Caco-2 (cell line): Measurements from ENCODE around the gene STRN3. TPM values are rescaled to one million over a fixed set of nuclear protein-coding genes. Genes with fewer than 3 reads are reported as not detected.

Experiments used
- BruUV-seq: library from RNA; stranded (reverse); fragments of 400-500 nt; replicated peaks from 2 replicates; lab custom pipeline; 2021; lab: Mats Ljungman, UMichigan
- CTCF ChIA-PET: fragments of 300-600 bp; sonication (Branson Sonifier 250); formaldehyde crosslinking; loops from one replicate; lab custom pipeline; 2022; ENCODE audit warnings: antibody characterized with exemption; lab: Charles Lee
- POLR2A ChIA-PET: fragments of 300-600 bp; sonication (Branson Sonifier 250); formaldehyde crosslinking; loops from one replicate; lab custom pipeline; 2022; ENCODE audit warnings: antibody characterized with exemption; lab: Charles Lee
- DNase-seq, 2 experiments: peaks; one replicate each; pipeline versions ENCODE4 v3.0.0 to v3.0.0-alpha.2; 2020 to 2022
- H3K27me3 ChIP-seq: replicated peaks from 2 replicates; pipeline ENCODE4 v1.6.0; 2011; ENCODE audit warnings: low read length; ENCODE audit not compliant: control insufficient read depth, insufficient read depth
- H3K36me3 ChIP-seq: 2 replicates; pipeline ENCODE4 v1.5.1; 2011; ENCODE audit warnings: low read length; ENCODE audit not compliant: control insufficient read depth, insufficient read depth
- H3K4me1 ChIP-seq: fragments of 250-450 bp; sonication (Bioruptor Pico); 2 replicates; pipeline ENCODE4 v1.5.1; 2020; ENCODE audit warnings: mild to moderate bottlenecking
- H3K4me3 ChIP-seq: 2 replicates; pipeline ENCODE4 v1.5.1; 2011; ENCODE audit warnings: low read depth, mild to moderate bottlenecking, control low read depth, low read length
- H3K9me3 ChIP-seq: fragments of 250-450 bp; sonication (Bioruptor Pico); 2 replicates; pipeline ENCODE4 v1.5.1; 2020; ENCODE audit warnings: mild to moderate bottlenecking, moderate library complexity
- H3K27ac Mint-ChIP-seq: one replicate; pipeline ENCODE4 v1.8.0; 2022; ENCODE audit warnings: mixed read lengths; ENCODE audit not compliant: unreplicated experiment
- H3K27me3 Mint-ChIP-seq: one replicate; pipeline ENCODE4 v1.8.0; 2022; ENCODE audit warnings: mixed read lengths; ENCODE audit not compliant: insufficient read depth, unreplicated experiment
- H3K36me3 Mint-ChIP-seq: one replicate; pipeline ENCODE4 v1.8.0; 2022; ENCODE audit warnings: mild to moderate bottlenecking, mixed read lengths; ENCODE audit not compliant: insufficient read depth, unreplicated experiment
- H3K4me1 Mint-ChIP-seq: one replicate; pipeline ENCODE4 v1.8.0; 2022; ENCODE audit warnings: low read depth, mixed read lengths; ENCODE audit not compliant: unreplicated experiment
- H3K4me3 Mint-ChIP-seq: one replicate; pipeline ENCODE4 v1.8.0; 2022; ENCODE audit warnings: mild to moderate bottlenecking, moderate library complexity, mixed read lengths; ENCODE audit not compliant: unreplicated experiment
- H3K9me3 Mint-ChIP-seq: one replicate; pipeline ENCODE4 v1.8.0; 2022; ENCODE audit warnings: mixed read lengths; ENCODE audit not compliant: unreplicated experiment
- intact Hi-C: fragments of 100-400 bp; cut with micrococcal nuclease; formaldehyde crosslinking; loops from one replicate; pipeline ENCODE4 v1.10.0; 2022; ENCODE audit not compliant: unreplicated experiment
- total RNA-seq: library from RNA; stranded (reverse); gene quantifications from 2 replicates; pipeline ENCODE4 v1.2.3, GENCODE V29; 2022
- TF ChIP-seq, protein P1 (sequence below), 2 experiments: fragments of 200-600 bp in 1 of 2; IDR thresholded peaks; 1 replicate in 1 of 2; 2 replicates in 1 of 2; pipeline versions ENCODE4 v1.5.1 to v1.8.0; 2011 to 2022; ENCODE audit warnings: antibody characterized with exemption in 1 of 2, control low read depth in 1 of 2, inconsistent platforms in 1 of 2, low read depth in 1 of 2, low read length in 1 of 2, mild to moderate bottlenecking in 1 of 2, moderate library complexity in 1 of 2; ENCODE audit not compliant: insufficient read depth in 1 of 2, severe bottlenecking in 1 of 2, unreplicated experiment in 1 of 2

The STRN3 gene
- total RNA-seq, 1 experiment from 2014 or later = 38.0 TPM

DNA sequence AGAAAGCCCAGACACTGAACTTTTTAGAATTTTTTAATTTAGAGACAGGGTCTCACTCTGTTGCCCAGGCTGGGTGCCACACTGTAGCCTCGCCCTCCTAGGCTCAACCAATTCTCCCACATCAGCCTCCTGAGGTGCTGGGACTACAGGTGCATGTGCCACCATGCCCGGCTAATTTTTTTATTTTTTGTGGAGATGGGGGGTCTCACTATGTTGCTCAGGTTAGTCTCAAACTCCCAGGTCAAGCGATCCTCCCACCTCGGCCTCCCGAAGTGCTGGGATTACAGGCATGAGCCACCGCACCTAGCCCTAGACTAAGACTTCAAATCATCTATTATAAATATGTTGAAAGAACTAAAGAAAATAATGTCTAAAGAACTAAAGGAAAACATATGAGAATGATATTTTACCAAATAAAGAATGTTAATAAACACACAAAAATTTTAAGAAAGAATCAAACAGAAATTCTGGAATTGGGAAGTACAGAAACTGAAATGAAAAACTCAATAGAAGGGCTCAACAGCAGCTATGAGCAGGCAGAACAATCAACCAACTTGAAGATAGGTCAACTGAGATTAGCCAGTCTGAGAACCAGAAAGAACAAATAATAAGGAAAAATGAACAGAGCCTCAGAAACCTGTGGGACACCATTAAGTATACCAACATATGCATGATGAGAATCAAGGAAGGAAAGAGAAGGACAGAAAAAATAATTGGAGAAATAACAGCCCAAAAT, 27.0 kb downstream of the STRN3 start:
- BruUV-seq = no TSS peak
- no peak for DNase-seq
- POLR2A ChIA-PET = no interaction called here
- intact Hi-C loops = no loop called here
- Mint-ChIP-seq H3K4me1 (no peaks in the 10 kb centered on the region), H3K9me3 (peaks cover 10% of the 10 kb centered on the region), H3K27me3 (no peaks in the 10 kb centered on the region), H3K4me3 (no peak overlapping the region), H3K27ac (no peak overlapping the region), H3K36me3 (peaks cover 30% of the 10 kb centered on the region)
- no peaks in the 10 kb centered on the region for H3K9me3 ChIP-seq
- H3K4me1 ChIP-seq = no peaks in the 10 kb centered on the region
- peaks cover 2% of the 10 kb centered on the region for H3K36me3 ChIP-seq
- H3K27me3 ChIP-seq = no peaks in the 10 kb centered on the region
- H3K4me3 ChIP-seq = no peak overlapping the region
- TF ChIP-seq, protein P1, sequence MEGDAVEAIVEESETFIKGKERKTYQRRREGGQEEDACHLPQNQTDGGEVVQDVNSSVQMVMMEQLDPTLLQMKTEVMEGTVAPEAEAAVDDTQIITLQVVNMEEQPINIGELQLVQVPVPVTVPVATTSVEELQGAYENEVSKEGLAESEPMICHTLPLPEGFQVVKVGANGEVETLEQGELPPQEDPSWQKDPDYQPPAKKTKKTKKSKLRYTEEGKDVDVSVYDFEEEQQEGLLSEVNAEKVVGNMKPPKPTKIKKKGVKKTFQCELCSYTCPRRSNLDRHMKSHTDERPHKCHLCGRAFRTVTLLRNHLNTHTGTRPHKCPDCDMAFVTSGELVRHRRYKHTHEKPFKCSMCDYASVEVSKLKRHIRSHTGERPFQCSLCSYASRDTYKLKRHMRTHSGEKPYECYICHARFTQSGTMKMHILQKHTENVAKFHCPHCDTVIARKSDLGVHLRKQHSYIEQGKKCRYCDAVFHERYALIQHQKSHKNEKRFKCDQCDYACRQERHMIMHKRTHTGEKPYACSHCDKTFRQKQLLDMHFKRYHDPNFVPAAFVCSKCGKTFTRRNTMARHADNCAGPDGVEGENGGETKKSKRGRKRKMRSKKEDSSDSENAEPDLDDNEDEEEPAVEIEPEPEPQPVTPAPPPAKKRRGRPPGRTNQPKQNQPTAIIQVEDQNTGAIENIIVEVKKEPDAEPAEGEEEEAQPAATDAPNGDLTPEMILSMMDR (IDR thresholded peaks at IDR 0.05; ENCODE audit: insufficient read depth in 1 of 2, low read depth in 1 of 2, low read length in 1 of 2, severe bottlenecking in 1 of 2, unreplicated experiment in 1 of 2) = no peak
- CTCF ChIA-PET = no interaction called here

DNA sequence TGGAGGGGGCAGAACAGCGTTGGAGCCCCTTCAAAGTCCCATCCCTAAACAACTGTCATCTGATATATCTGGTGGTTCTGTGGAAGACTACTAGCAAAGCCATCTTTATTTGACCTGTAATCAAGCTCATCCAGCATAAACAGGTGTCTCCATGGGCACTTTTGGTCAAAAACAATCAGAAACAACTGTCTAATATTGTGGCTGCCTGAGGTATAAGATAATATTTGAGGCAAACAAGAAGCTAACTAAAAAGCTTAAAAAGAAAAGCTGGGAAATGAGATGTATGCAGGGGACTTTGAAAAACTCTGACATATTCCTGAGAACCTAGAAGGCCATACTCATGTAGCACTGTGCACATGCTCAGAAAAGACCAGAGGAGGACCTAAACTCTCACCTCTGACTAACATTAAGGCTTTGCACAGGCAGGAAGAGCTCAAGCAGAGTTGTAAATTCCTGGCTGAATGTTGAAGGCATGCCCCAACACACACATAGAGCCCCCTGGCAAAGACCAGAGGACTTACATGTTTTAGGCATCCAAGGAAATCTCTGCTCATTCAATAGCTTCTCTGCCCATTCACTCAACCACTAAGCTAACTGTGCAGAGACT, 28.0 kb downstream of the STRN3 start:
- Mint-ChIP-seq H3K36me3 (peaks cover 21% of the 10 kb centered on the region), H3K27ac (no peak overlapping the region), H3K4me1 (no peaks in the 10 kb centered on the region), H3K27me3 (no peaks in the 10 kb centered on the region), H3K4me3 (no peak overlapping the region), H3K9me3 (peaks cover 10% of the 10 kb centered on the region)
- Histone ChIP-seq H3K9me3 (no peaks in the 10 kb centered on the region), H3K4me3 (no peak overlapping the region), H3K27me3 (no peaks in the 10 kb centered on the region), H3K4me1 (no peaks in the 10 kb centered on the region), H3K36me3 (peaks cover 2% of the 10 kb centered on the region)
- ChIA-PET CTCF (no interaction called here), POLR2A (no interaction called here)
- intact Hi-C loops = no loop called here
- TF ChIP-seq, protein P1 (IDR thresholded peaks at IDR 0.05; ENCODE audit: insufficient read depth in 1 of 2, low read depth in 1 of 2, low read length in 1 of 2, severe bottlenecking in 1 of 2, unreplicated experiment in 1 of 2) = no peak
- no TSS peak for BruUV-seq
- DNase-seq = no peak

DNA sequence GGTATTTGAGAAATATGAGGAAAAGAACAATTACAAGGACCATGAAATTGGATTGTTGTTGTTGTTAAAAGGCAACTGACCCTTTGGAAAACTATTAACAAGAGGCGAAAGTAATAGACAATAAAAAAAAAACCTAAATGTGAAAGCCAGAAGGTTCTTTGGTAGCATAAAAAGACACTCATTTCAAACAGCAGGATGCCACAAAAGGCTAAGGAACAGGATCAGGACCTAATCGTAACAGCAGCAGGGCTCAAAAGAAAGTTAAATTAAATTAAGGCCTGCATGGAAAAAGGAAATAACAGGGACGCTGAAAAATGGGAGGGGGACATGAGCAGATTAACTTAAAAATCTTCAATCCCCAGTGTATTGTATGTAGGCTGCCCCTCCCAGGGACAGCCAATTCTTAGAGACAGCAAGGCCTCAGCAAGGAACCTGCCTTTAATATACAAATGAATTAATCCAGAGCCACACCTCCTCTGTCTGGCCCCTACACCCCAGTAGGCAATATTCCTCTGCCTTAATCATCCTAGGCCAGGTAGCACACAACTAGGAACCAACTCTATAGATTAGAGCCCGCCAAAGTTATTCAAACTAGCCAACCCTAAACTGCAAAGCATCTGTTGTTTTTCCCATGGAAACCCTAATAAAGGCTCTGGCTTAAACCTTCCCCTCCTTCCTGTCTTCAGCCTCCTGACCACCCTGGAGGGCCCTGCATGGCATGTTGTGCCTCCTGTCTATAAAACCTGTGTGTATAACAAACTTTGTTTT, 29.1 kb downstream of the STRN3 start:
- peaks cover 13% of the 10 kb centered on the region for H3K36me3 Mint-ChIP-seq
- DNase-seq = no peak
- H3K9me3 Mint-ChIP-seq = peaks cover 10% of the 10 kb centered on the region
- intact Hi-C loops = no loop called here
- no peaks in the 10 kb centered on the region for H3K27me3 ChIP-seq
- peaks cover 2% of the 10 kb centered on the region for H3K36me3 ChIP-seq
- no peaks in the 10 kb centered on the region for H3K9me3 ChIP-seq
- H3K4me3 ChIP-seq = no peak overlapping the region
- CTCF ChIA-PET = no interaction called here
- TF ChIP-seq, protein P1 (IDR thresholded peaks at IDR 0.05; ENCODE audit: insufficient read depth in 1 of 2, low read depth in 1 of 2, low read length in 1 of 2, severe bottlenecking in 1 of 2, unreplicated experiment in 1 of 2) = no peak
- no peaks in the 10 kb centered on the region for H3K4me1 Mint-ChIP-seq
- H3K27me3 Mint-ChIP-seq = no peaks in the 10 kb centered on the region
- POLR2A ChIA-PET = no interaction called here
- H3K4me3 Mint-ChIP-seq = no peak overlapping the region
- no TSS peak for BruUV-seq
- H3K27ac Mint-ChIP-seq = no peak overlapping the region
- no peaks in the 10 kb centered on the region for H3K4me1 ChIP-seq
